Measurements from ENCODE around the gene SEC16B. TPM values are rescaled to one million over a fixed set of nuclear protein-coding genes. Genes with fewer than 3 reads are reported as not detected.

Gene SEC16B
- total and polyA plus RNA-seq, 10 donors: 2.9 to 15.4 (median 7.8) TPM

DNA sequence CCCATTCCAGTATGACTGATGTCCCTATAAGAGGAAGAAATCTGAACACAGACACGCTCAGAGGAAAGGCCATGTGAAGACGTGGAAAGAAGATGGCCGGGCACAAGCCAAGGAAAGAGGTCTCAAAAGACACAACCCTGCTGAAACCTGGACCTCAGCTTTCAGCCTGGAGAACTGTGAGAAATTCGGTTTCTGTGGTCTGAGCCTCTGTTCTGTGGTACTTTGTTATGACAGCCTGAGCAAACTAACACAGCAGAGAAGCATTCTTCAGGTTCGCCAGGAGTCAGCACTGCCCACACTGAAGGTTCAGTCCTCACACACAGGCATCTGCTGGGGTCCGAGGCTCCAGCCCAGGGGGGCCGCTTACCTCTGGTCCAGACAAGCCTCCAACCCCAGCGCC, 37.7 kb downstream of the SEC16B start:
- Histone ChIP-seq H3K27me3 (replicated peaks in 1 of 7) (no peaks in the 10 kb centered on the region), H3K4me3 (no peak overlapping the region), H3K4me1 (no peaks in the 10 kb centered on the region), H3K36me3 (peaks cover 0 to 35% (median 0%) of the 10 kb centered on the region in 6 donors), H3K27ac (no peak overlapping the region), H3K9me3 (no peaks in the 10 kb centered on the region)
- intact Hi-C loops (cut with DNase I; ENCODE audit: low total_unique reads): no loop called here
- TF ChIP-seq POLR2AphosphoS5 (IDR thresholded peaks at IDR 0.05): no peak
- TF ChIP-seq CTCF (IDR thresholded peaks at IDR 0.05 in 8 of 11, conservative IDR thresholded peaks at IDR 0.05 in 3 of 11): no peak
- no peak for TF ChIP-seq POLR2A (IDR thresholded peaks at IDR 0.05)
- 77 to 88% (median 82%) methylated on average over 5 to 8 of the region's 8 CpGs for WGBS, 5 donors
- no peak for DNase-seq

- intact Hi-C loops (cut with DNase I; ENCODE audit: low total_unique reads): no loop called here
- no peak for DNase-seq
- no peak for TF ChIP-seq POLR2A (IDR thresholded peaks at IDR 0.05)
- TF ChIP-seq CTCF (IDR thresholded peaks at IDR 0.05 in 8 of 11, conservative IDR thresholded peaks at IDR 0.05 in 3 of 11): no peak
- no peak for TF ChIP-seq POLR2AphosphoS5 (IDR thresholded peaks at IDR 0.05)
- H3K4me1 ChIP-seq: no peaks in the 10 kb centered on the region
- H3K27ac ChIP-seq: no peak overlapping the region
- 79 to 90% (median 79%) methylated on average over 2 of the region's 2 CpGs for WGBS, 5 donors
- no peaks in the 10 kb centered on the region for H3K27me3 ChIP-seq (replicated peaks in 1 of 7)
- no peak overlapping the region for H3K4me3 ChIP-seq
- H3K36me3 ChIP-seq: peaks cover 0 to 20% (median 0%) of the 10 kb centered on the region in 6 donors
- H3K9me3 ChIP-seq: no peaks in the 10 kb centered on the region
These were observed 40.9 kb downstream of the SEC16B start for GRCh38 chr1:177928952-177929351.

GRCh38 chr1:177928194-177928593, 41.7 kb downstream of the SEC16B start:
- WGBS, 5 donors: 86 to 92% (median 89%) methylated on average over 2 of the region's 2 CpGs
- no peak for TF ChIP-seq POLR2AphosphoS5 (IDR thresholded peaks at IDR 0.05)
- no peak for TF ChIP-seq CTCF (IDR thresholded peaks at IDR 0.05 in 8 of 11, conservative IDR thresholded peaks at IDR 0.05 in 3 of 11)
- no peak for TF ChIP-seq POLR2A (IDR thresholded peaks at IDR 0.05)
- Histone ChIP-seq H3K27ac (no peak overlapping the region), H3K4me1 (no peaks in the 10 kb centered on the region), H3K4me3 (no peak overlapping the region), H3K9me3 (no peaks in the 10 kb centered on the region), H3K27me3 (replicated peaks in 1 of 7) (no peaks in the 10 kb centered on the region), H3K36me3 (peaks cover 0 to 20% (median 0%) of the 10 kb centered on the region in 6 donors)
- DNase-seq: no peak
- intact Hi-C loops (cut with DNase I; ENCODE audit: low total_unique reads): no loop called here

DNA sequence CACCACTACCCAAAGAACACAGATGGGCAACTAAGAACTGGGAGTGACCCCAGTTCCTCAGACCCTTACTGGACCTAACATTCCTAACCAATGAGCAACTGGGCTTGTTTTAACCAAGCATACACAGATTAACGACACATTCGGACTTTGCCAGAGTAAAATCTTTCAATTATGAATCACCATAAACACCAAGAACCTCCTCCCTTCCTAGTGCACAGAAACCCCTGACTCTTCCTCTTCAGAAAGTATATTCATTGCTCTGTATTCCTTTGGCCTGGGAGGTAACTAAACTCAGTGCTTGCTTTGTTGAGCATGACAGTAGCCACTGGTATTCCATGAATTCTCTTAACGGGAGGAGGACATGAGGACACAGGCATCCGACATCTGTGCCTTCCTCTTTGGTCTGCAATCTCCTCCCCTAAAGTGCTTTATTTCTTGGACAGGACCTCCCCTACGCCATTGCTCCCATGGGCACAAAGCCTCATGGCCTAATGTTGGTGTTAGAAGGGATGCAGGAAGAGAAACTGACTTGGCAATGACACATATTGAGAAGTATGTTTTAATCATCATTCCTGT, 42.7 kb downstream of the SEC16B start:
- H3K27me3 ChIP-seq (replicated peaks in 1 of 7): no peaks in the 10 kb centered on the region
- intact Hi-C loops (cut with DNase I; ENCODE audit: low total_unique reads): no loop called here
- WGBS, 5 donors: 84 to 92% (median 89%) methylated on average over 5 of the region's 5 CpGs
- H3K4me3 ChIP-seq: no peak overlapping the region
- H3K9me3 ChIP-seq: no peaks in the 10 kb centered on the region
- H3K27ac ChIP-seq: no peak overlapping the region
- DNase-seq: no peak
- no peaks in the 10 kb centered on the region for H3K4me1 ChIP-seq
- peaks cover 0 to 10% (median 0%) of the 10 kb centered on the region in 6 donors for H3K36me3 ChIP-seq
- TF ChIP-seq POLR2AphosphoS5 (IDR thresholded peaks at IDR 0.05): no peak
- TF ChIP-seq POLR2A (IDR thresholded peaks at IDR 0.05): no peak
- no peak for TF ChIP-seq CTCF (IDR thresholded peaks at IDR 0.05 in 8 of 11, conservative IDR thresholded peaks at IDR 0.05 in 3 of 11)
